ENCODE results near the gene SIL1.

- no peak for TF ChIP-seq CTCF (conservative IDR thresholded peaks at IDR 0.05 in 1 of 2, IDR thresholded peaks at IDR 0.05 in 1 of 2; ENCODE audit: low read depth in 1 of 2, low read length in 2 of 2)
- no peak for TF ChIP-seq EZH2 (IDR thresholded peaks at IDR 0.05; ENCODE audit: low read length, missing control alignments)
These were observed 30.0 kb downstream of the SIL1 start for GRCh38 chr5:139167952-139168720.

All from fibroblast of lung (primary cell).